Ishikawa (cell line): ENCODE measurements around the gene NAB1.

ENCODE experiments used
- CEBPB ChIP-seq: IDR thresholded peaks from 2 replicates; pipeline ENCODE4 v1.6.1; 2012
- CREB1 ChIP-seq: IDR thresholded peaks from 2 replicates; pipeline ENCODE4 v1.6.1; 2012; ENCODE audit warnings: low read depth
- EGR1 ChIP-seq: IDR thresholded peaks from 2 replicates; pipeline ENCODE4 v1.6.1; 2012
- EP300 ChIP-seq: IDR thresholded peaks from 2 replicates; pipeline ENCODE4 v1.6.1; 2012; ENCODE audit warnings: borderline replicate concordance
- FOXM1 ChIP-seq: IDR thresholded peaks from 2 replicates; pipeline ENCODE4 v1.6.1; 2012; ENCODE audit warnings: low read depth, borderline replicate concordance
- MAX ChIP-seq: IDR thresholded peaks from 2 replicates; pipeline ENCODE4 v1.6.1; 2012
- NFIC ChIP-seq: IDR thresholded peaks from 2 replicates; pipeline ENCODE4 v1.6.1; 2012
- RAD21 ChIP-seq: IDR thresholded peaks from 2 replicates; pipeline ENCODE4 v1.6.1; 2012; ENCODE audit warnings: low read depth
- TAF1 ChIP-seq: IDR thresholded peaks from 2 replicates; pipeline ENCODE4 v1.6.1; 2012; ENCODE audit warnings: low read depth, mild to moderate bottlenecking
- TEAD4 ChIP-seq: IDR thresholded peaks from 2 replicates; pipeline ENCODE4 v1.6.1; 2012
- YY1 ChIP-seq: IDR thresholded peaks from 2 replicates; pipeline ENCODE4 v1.6.1; 2012; ENCODE audit warnings: low read depth
- ZBTB7A ChIP-seq: IDR thresholded peaks from 2 replicates; pipeline ENCODE4 v1.6.1; 2012; ENCODE audit warnings: low read depth
- TF ChIP-seq, protein P1 (sequence below): IDR thresholded peaks from 2 replicates; pipeline ENCODE4 v1.6.1; 2012; ENCODE audit warnings: low read depth, mild to moderate bottlenecking

- TF ChIP-seq TEAD4: no peak
- TF ChIP-seq YY1: no peak
- TF ChIP-seq MAX: no peak
- no peak for TF ChIP-seq TAF1
- TF ChIP-seq RAD21: no peak
- no peak for TF ChIP-seq EP300
- no peak for TF ChIP-seq NFIC
- no peak for TF ChIP-seq ZBTB7A
- no peak for TF ChIP-seq CEBPB
- TF ChIP-seq, protein P1, sequence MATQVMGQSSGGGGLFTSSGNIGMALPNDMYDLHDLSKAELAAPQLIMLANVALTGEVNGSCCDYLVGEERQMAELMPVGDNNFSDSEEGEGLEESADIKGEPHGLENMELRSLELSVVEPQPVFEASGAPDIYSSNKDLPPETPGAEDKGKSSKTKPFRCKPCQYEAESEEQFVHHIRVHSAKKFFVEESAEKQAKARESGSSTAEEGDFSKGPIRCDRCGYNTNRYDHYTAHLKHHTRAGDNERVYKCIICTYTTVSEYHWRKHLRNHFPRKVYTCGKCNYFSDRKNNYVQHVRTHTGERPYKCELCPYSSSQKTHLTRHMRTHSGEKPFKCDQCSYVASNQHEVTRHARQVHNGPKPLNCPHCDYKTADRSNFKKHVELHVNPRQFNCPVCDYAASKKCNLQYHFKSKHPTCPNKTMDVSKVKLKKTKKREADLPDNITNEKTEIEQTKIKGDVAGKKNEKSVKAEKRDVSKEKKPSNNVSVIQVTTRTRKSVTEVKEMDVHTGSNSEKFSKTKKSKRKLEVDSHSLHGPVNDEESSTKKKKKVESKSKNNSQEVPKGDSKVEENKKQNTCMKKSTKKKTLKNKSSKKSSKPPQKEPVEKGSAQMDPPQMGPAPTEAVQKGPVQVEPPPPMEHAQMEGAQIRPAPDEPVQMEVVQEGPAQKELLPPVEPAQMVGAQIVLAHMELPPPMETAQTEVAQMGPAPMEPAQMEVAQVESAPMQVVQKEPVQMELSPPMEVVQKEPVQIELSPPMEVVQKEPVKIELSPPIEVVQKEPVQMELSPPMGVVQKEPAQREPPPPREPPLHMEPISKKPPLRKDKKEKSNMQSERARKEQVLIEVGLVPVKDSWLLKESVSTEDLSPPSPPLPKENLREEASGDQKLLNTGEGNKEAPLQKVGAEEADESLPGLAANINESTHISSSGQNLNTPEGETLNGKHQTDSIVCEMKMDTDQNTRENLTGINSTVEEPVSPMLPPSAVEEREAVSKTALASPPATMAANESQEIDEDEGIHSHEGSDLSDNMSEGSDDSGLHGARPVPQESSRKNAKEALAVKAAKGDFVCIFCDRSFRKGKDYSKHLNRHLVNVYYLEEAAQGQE: no peak
- TF ChIP-seq FOXM1: no peak
- TF ChIP-seq EGR1: no peak
- no peak for TF ChIP-seq CREB1
Observed at GRCh38 chr2:190683802-190684201, 34.9 kb downstream of the NAB1 start.
